GM21381 (cell line): ENCODE measurements around the gene HEXIM1.
"Not testable (repeated sequence)": the region's sequence is repeated elsewhere in the genome, so short reads cannot be mapped to it uniquely, and the experiment has no call there.

Experiments used
- ATAC-seq: cut with Tn5 transposase; IDR thresholded peaks from one replicate; pipeline ENCODE4 v1.9.1; 2021; ENCODE audit warnings: mild to moderate bottlenecking, moderate library complexity; ENCODE audit not compliant: unreplicated experiment

HEXIM1 gene

DNA sequence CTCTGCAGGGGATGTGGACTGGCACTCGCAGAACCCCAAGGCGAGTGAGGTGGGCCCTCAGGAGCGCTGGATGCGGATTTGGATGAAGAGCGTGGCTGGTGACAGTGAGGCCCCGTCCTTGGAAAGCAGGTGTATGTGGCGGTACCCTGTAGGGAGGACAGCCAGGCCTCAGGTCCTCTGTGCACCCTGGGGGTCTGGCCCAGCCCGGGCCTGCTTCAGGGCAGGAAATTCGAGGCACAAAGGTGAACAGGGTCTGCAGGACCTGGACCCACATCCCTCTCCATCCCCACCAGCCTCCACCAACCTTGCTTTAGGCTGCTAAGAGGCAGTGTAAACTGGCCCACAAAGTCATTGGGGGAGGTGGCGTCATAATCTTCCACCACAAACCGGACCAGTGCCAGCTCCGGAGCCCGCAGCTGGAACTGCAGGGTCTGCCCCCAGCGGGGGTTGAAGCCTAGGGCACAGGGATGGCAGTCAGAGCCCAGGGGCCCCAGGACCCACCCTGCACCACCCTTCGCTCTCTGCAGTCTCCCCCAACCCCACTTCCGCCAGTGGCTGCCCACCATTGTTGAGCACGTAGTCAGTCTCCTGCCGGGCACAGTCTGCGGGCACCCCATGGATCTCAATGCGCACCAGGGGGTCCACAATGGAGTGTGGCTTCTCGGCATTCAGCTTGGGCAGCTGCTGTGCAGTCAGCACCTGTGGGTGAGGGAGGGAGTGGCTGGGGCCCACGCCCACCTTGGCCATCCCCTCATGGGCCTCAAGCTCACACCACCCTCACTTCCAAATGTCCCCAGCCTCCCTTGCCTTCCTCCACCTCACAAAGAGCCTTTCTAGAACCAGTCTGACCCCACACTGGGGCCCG is 35.5 kb upstream of the HEXIM1 start:
- no peak for ATAC-seq

- ATAC-seq, result no peak
Measured at GRCh38 chr17:45113424-45113754, 34.9 kb upstream of the HEXIM1 start.

GRCh38 chr17:45114117-45114932 is 34.0 kb upstream of the HEXIM1 start:
- ATAC-seq, result no peak

DNA sequence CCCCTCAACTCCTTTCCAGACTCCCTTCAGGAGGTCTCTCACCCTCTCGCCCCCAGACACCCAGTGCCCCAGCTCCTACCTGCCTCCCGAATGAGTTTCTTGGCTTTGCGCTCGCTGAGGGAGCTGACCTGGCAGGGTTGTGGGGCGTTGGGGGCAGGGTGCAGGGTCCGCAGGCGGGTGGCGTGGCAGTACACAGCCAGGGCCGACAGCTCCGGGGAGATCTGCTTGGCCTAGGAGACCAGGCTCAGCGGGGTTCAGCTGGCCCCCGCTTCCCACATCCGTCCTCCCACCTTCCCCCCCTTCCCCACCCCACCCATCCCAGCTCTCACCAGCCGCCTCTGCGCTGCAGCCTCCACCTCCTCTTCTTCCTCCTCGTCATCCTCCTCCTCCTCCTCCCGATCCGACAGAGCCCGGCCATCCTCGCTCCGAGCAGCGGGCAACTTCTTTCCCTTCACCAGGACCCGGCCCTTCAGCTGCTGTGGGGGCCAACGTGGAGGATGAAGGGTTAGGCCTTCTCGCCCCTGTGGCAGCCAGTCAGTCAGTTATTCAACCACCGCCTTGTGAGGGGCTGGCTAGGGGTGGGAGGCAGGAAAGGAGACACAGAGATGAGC is 33.2 kb upstream of the HEXIM1 start:
- no peak for ATAC-seq

GRCh38 chr17:45115871-45116270 is 32.4 kb upstream of the HEXIM1 start:
- ATAC-seq, result no peak

DNA sequence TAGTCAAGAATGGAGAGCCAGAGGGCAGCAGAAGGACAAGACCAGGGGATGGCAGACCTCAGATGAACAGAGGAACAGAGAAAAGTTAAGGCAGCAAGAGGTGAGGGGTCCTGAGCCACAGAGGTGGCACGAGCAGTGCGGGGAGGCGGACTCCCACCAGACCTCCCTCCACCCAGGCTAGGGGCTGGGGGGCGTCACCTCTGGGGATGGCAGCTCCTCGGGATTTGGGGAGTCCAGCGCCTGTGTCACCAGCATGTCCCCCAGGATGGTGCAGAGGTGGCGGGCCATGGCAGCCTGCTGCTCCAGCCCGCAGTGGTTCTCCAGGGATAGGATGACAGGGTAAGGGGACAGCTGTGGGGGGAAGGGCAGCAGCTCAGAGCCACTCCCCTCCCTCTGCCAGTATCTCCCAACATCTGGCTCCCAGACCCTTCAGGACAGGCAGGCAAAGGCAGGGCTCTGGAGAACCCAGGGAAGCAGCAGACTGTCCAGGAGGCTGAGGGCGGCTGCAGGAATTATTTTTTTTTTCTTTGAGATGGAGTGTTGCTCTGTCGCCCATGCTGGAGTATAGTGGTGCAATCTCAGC is 31.8 kb upstream of the HEXIM1 start:
- no peak for ATAC-seq

- no peak for ATAC-seq
Measured at GRCh38 chr17:45117334-45117733, 30.9 kb upstream of the HEXIM1 start.

GRCh38 chr17:45117848-45118646 is 30.2 kb upstream of the HEXIM1 start:
- ATAC-seq, result no peak

DNA sequence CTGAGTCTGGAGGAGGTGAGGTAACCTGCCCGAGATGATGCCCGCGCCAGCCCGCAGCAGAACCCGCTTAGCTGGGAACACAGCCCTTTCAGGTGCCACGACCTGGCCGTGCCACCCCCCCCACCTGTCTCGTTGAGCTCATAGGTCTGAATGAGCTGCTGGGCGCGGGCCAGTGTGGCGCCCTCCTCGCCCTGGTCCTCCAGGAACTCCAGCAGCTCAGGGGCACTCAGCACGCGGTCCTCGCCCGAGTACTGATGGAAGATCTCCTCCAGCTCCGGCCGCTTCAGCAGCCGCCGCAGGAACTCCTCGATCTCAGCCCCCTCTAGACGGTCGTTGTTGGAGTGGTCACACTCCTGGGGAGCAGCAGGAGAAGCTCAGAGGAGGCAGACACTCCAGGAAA is 29.6 kb upstream of the HEXIM1 start:
- ATAC-seq, result no peak

DNA sequence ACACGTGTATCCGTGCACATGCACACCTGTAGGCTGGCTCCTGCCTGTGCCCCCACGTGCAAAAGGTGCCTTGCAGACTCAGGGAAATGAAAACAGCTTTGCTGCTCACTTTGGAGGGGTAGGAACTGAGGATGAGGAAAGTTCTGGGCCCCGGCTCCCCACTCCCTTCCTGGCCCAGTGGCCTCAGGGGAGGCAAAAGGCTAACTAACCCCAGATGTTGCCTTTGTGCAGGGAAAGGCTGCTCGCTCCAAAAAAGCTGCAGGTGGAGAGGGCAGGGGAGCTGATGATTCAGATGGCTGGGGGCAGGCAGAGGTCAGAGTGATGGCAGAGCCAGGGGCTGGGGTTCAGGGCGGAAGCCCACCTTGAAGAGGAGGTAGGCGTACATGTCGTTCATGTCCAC is 28.3 kb upstream of the HEXIM1 start:
- ATAC-seq, result no peak

DNA sequence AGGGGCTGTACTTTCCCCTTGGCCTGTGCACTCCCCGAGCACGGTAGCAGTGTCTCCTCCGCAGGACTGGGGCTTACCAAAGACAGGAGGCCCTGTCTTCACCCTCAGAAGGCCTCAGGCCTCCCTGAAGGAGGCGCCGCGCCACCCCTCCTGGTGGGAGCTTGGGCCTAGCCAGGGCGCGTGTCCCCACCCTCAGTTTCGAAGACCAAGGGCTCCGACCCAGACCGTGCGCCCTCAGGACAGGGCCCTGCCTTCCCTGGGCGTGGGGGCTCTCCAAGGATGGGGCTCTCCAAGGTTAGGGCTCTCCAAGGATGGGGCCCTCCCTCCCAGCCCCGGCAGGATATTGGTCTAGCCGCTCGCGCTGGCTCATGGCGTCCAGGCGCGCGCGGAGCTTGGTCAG is 27.7 kb upstream of the HEXIM1 start:
- no peak for ATAC-seq

DNA sequence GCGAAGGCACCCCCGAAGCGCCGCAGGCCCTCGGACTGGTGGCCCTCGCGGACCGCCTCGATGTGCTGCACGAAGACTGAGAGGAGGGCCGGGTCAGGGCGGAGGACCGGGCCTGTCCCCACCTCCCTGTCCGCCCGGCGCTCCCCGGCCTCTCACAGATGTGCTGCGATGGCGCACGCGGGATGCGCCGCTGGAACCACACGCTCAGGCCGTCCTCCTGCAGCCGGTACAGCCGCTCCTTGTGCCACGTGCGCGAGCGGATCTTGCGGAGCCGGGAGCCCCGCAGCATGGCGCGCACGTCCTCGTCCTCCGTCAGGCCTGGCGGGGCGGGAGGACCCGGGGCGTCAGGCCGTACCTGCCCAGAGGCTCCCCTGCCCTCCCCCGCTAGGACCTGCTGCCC is 27.2 kb upstream of the HEXIM1 start:
- no peak for ATAC-seq

GRCh38 chr17:45123076-45123770 is 25.1 kb upstream of the HEXIM1 start:
- ATAC-seq, result no peak

DNA sequence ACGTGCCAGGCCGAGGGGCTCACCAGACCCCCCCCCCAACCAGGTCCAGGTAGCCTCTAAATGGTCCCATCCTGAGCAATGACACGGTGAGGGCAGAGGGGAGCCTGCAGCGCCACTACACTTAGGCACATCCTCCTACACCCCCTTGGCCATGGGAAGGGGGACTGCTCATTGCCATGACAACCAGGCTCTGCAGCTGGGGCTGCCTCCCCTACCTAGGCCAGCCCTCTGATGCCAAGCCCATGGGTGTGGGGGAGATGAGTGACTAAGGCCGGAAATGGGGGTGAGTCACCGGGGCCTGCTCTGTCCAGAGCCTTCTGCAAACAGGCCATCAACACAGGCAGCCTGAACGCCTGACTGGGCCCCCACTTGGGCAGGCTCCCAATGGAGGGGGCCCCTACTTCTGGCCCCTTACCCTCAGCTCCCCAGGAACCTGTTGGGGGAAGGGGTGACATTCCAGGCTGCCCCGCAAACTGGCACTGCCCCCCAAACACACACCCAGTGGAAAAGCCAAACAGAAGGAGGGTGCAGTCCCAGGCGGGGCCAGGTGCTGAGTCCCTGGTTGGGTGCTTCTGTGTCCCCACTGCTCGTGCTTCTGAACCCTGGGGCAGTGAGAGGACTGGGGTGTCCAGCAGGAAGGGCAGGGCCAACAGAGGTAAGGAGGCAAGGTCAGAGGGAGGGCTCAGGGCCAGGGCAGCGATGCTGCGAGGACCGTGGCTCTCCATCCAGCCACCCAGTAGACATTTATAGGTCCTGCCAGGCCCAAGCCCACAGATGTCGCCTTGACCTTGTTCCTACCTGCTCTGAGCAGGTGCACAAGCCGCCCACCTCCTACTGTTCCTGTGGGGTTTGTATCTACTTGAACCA is 24.1 kb upstream of the HEXIM1 start:
- ATAC-seq, result no peak

DNA sequence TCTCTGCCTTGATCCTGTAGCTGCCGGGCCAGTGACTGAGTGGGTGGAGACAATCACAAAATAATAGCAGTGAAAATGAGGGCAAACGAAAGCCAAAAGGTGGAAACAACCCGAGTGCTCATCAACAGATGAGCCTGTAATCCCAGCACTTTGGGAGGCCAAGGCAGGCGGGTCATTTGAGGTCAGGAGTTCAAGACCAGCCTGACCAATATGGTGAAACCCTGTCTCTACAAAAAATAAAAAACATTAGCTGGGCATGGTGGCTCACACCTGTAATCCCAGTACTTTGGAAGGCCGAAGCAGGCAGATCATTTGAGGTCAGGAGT is 23.5 kb upstream of the HEXIM1 start:
- ATAC-seq, result not testable (repeated sequence)

GRCh38 chr17:45125509-45125908 is 22.8 kb upstream of the HEXIM1 start:
- no peak for ATAC-seq

- ATAC-seq, result no peak
Measured at GRCh38 chr17:45127207-45127547, 21.1 kb upstream of the HEXIM1 start.

- ATAC-seq, result no peak
Measured at GRCh38 chr17:45127548-45128300, 20.6 kb upstream of the HEXIM1 start.

- no peak for ATAC-seq
Measured at GRCh38 chr17:45128331-45128730, 19.9 kb upstream of the HEXIM1 start.
